ENCODE measurements around the gene HIP1R.

HIP1R gene

GRCh38 chr12:122847921-122848421 is 12.7 kb downstream of the HIP1R start:
- DNase-seq, result peak in 21 of 51 donors; percentile 24 to 77 (median 54)

GRCh38 chr12:122848471-122849351 is 13.5 kb downstream of the HIP1R start:
- no peak for DNase-seq

- DNase-seq, result peak in 41 of 51 donors; percentile 26 to 89 (median 65)
Observed at GRCh38 chr12:122849352-122850047, 14.2 kb downstream of the HIP1R start.

- no peak for DNase-seq
Observed at GRCh38 chr12:122850048-122850445, 14.8 kb downstream of the HIP1R start.

GRCh38 chr12:122850695-122851350 is 15.6 kb downstream of the HIP1R start:
- peak in 1 of 51 donors; percentile 44 for DNase-seq

- peak in 5 of 51 donors; percentile 23 to 59 (median 40) for DNase-seq
Observed at GRCh38 chr12:122851820-122852219, 16.6 kb downstream of the HIP1R start.

GRCh38 chr12:122852336-122853275 is 17.3 kb downstream of the HIP1R start:
- peak in 41 of 51 donors; percentile 22 to 89 (median 65) for DNase-seq

- no peak for DNase-seq
Observed at GRCh38 chr12:122853582-122854245, 18.5 kb downstream of the HIP1R start.

- DNase-seq, result no peak
Observed at GRCh38 chr12:122854554-122854953, 19.3 kb downstream of the HIP1R start.

- DNase-seq, result no peak
Observed at GRCh38 chr12:122855071-122855829, 20.0 kb downstream of the HIP1R start.

GRCh38 chr12:122855928-122856831 is 20.9 kb downstream of the HIP1R start:
- DNase-seq, result peak in 1 of 51 donors; percentile 32

GRCh38 chr12:122856999-122857671 is 21.9 kb downstream of the HIP1R start:
- no peak for DNase-seq

- no peak for DNase-seq
Observed at GRCh38 chr12:122858171-122858570, 22.9 kb downstream of the HIP1R start.

GRCh38 chr12:122858591-122859302 is 23.5 kb downstream of the HIP1R start:
- DNase-seq, result no peak

- no peak for DNase-seq
Observed at GRCh38 chr12:122859303-122860039, 24.2 kb downstream of the HIP1R start.
